MM.1S (cell line): ENCODE results near the gene TCL1B.

ENCODE experiments used
- DNase-seq: peaks from one replicate; pipeline ENCODE4 v3.0.0-alpha.2; 2015
- H2AFZ ChIP-seq: fragments of 300-600 bp; sonication (generic); 2 replicates; pipeline ENCODE4 v1.6.0; 2016; ENCODE audit warnings: antibody characterized with exemption, low read length
- H3F3A ChIP-seq: fragments of 300-600 bp; sonication (generic); 2 replicates; pipeline ENCODE4 v1.6.1; 2016; ENCODE audit warnings: mild to moderate bottlenecking, antibody characterized with exemption, low read length, moderate library complexity, mixed read lengths; ENCODE audit not compliant: insufficient read depth
- H3K27ac ChIP-seq: fragments of 300-600 bp; sonication (generic); 2 replicates; pipeline ENCODE4 v1.5.1; 2016; ENCODE audit warnings: mild to moderate bottlenecking, low read length
- H3K27me3 ChIP-seq: fragments of 300-600 bp; sonication (generic); replicated peaks from 2 replicates; pipeline ENCODE4 v1.6.0; 2016; ENCODE audit warnings: low read length; ENCODE audit not compliant: insufficient read depth
- H3K36me3 ChIP-seq: fragments of 300-600 bp; sonication (generic); replicated peaks from 2 replicates; pipeline ENCODE4 v1.6.1; 2016; ENCODE audit warnings: mild to moderate bottlenecking, low read length, mixed read lengths; ENCODE audit not compliant: insufficient read depth
- H3K4me1 ChIP-seq: fragments of 300-600 bp; sonication (generic); 2 replicates; pipeline ENCODE4 v1.6.1; 2016; ENCODE audit warnings: low read length, mixed read lengths
- H3K4me2 ChIP-seq: fragments of 300-600 bp; sonication (generic); 2 replicates; pipeline ENCODE4 v1.6.0; 2016; ENCODE audit warnings: low read depth, low read length
- H3K4me3 ChIP-seq: fragments of 300-600 bp; sonication (generic); 2 replicates; pipeline ENCODE4 v1.5.1; 2016; ENCODE audit warnings: low read length, mixed read lengths
- H3K79me2 ChIP-seq: fragments of 300-600 bp; sonication (generic); 2 replicates; pipeline ENCODE4 v1.6.1; 2016; ENCODE audit warnings: mixed run types, low read length, mixed read lengths
- H3K9ac ChIP-seq: fragments of 300-600 bp; sonication (generic); 2 replicates; pipeline ENCODE4 v1.6.1; 2016; ENCODE audit warnings: low read length, mixed read lengths
- H3K9me2 ChIP-seq: fragments of 300-600 bp; sonication (generic); replicated peaks from 2 replicates; pipeline ENCODE4 v1.6.1; 2016; ENCODE audit warnings: mild to moderate bottlenecking, low read length, mixed read lengths; ENCODE audit not compliant: insufficient read depth
- H3K9me3 ChIP-seq: fragments of 300-600 bp; sonication (generic); replicated peaks from 2 replicates; pipeline ENCODE4 v1.6.1; 2016; ENCODE audit warnings: mild to moderate bottlenecking, low read length, mixed read lengths; ENCODE audit not compliant: insufficient read depth
- H4K20me1 ChIP-seq: fragments of 300-600 bp; sonication (generic); 2 replicates; pipeline ENCODE4 v1.6.1; 2016; ENCODE audit warnings: mild to moderate bottlenecking, low read length, moderate library complexity, mixed read lengths; ENCODE audit not compliant: insufficient read depth
- EZH2 ChIP-seq: fragments of 300-600 bp; sonication (generic); optimal IDR thresholded peaks from 2 replicates; pipeline ENCODE3; 2017; ENCODE audit warnings: low read depth, mild to moderate bottlenecking, antibody characterized with exemption, low read length, mixed read lengths
- EZH2phosphoT487 ChIP-seq: fragments of 300-600 bp; sonication (generic); IDR thresholded peaks from 2 replicates; pipeline ENCODE4 v1.6.1; 2018; ENCODE audit warnings: antibody characterized with exemption, low read length
- TF ChIP-seq, protein P1 (sequence below): fragments of 300-600 bp; sonication (generic); IDR thresholded peaks from 2 replicates; pipeline ENCODE4 v1.5.1; 2016; ENCODE audit warnings: antibody characterized with exemption, low read length, mixed read lengths

TCL1B gene

GRCh38 chr14:95695051-95695450, 8.8 kb downstream of the TCL1B start:
- H3K4me3 ChIP-seq: no peak overlapping the region
- H2AFZ ChIP-seq: no peak overlapping the region
- no peak overlapping the region for H3K9ac ChIP-seq
- H3F3A ChIP-seq: no peaks in the 10 kb centered on the region
- no peaks in the 10 kb centered on the region for H3K9me2 ChIP-seq
- H4K20me1 ChIP-seq: no peaks in the 10 kb centered on the region
- H3K79me2 ChIP-seq: no peaks in the 10 kb centered on the region
- no peaks in the 10 kb centered on the region for H3K27me3 ChIP-seq
- no peak for DNase-seq
- H3K36me3 ChIP-seq: no peaks in the 10 kb centered on the region
- no peaks in the 10 kb centered on the region for H3K9me3 ChIP-seq
- H3K4me1 ChIP-seq: no peaks in the 10 kb centered on the region
- H3K27ac ChIP-seq: no peak overlapping the region
- TF ChIP-seq, protein P1, sequence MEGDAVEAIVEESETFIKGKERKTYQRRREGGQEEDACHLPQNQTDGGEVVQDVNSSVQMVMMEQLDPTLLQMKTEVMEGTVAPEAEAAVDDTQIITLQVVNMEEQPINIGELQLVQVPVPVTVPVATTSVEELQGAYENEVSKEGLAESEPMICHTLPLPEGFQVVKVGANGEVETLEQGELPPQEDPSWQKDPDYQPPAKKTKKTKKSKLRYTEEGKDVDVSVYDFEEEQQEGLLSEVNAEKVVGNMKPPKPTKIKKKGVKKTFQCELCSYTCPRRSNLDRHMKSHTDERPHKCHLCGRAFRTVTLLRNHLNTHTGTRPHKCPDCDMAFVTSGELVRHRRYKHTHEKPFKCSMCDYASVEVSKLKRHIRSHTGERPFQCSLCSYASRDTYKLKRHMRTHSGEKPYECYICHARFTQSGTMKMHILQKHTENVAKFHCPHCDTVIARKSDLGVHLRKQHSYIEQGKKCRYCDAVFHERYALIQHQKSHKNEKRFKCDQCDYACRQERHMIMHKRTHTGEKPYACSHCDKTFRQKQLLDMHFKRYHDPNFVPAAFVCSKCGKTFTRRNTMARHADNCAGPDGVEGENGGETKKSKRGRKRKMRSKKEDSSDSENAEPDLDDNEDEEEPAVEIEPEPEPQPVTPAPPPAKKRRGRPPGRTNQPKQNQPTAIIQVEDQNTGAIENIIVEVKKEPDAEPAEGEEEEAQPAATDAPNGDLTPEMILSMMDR: no peak
- TF ChIP-seq EZH2phosphoT487: no peak
- TF ChIP-seq EZH2: no peak
- no peak overlapping the region for H3K4me2 ChIP-seq

DNA sequence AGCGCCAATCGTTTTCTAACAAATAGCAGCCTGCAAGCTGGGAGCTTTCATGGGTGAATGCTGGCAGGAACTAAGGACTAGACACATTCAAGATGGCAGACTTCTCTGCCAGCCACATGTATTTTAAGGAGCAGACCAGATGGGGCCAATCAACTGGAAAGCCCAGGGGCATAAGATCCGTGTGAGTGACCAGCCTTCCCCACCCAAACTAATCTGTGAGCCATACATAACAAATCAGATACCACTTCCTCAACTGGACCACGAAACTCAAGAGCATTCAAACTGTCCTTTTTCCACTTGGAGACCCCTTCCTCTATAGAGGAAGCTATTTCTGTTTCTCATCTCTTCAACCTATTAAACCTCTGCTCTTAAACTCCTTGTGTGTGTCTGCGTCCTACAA, 9.7 kb downstream of the TCL1B start:
- Histone ChIP-seq H3K27ac (no peak overlapping the region), H3K79me2 (no peaks in the 10 kb centered on the region), H2AFZ (no peak overlapping the region), H3K9ac (no peak overlapping the region), H3K4me1 (no peaks in the 10 kb centered on the region), H3F3A (no peaks in the 10 kb centered on the region), H4K20me1 (no peaks in the 10 kb centered on the region), H3K27me3 (no peaks in the 10 kb centered on the region), H3K9me3 (no peaks in the 10 kb centered on the region), H3K9me2 (no peaks in the 10 kb centered on the region), H3K4me3 (no peak overlapping the region), H3K36me3 (no peaks in the 10 kb centered on the region), H3K4me2 (no peak overlapping the region)
- TF ChIP-seq, protein P1: no peak
- TF ChIP-seq EZH2 (no peak), EZH2phosphoT487 (no peak)
- no peak for DNase-seq

- H3K9me3 ChIP-seq: no peaks in the 10 kb centered on the region
- H3K27ac ChIP-seq: no peak overlapping the region
- H3K27me3 ChIP-seq: no peaks in the 10 kb centered on the region
- H3K79me2 ChIP-seq: no peaks in the 10 kb centered on the region
- no peak overlapping the region for H3K4me2 ChIP-seq
- no peaks in the 10 kb centered on the region for H3K4me1 ChIP-seq
- no peak for DNase-seq
- H3K9me2 ChIP-seq: no peaks in the 10 kb centered on the region
- H3F3A ChIP-seq: no peaks in the 10 kb centered on the region
- TF ChIP-seq EZH2phosphoT487 (no peak), EZH2 (no peak)
- TF ChIP-seq, protein P1: no peak
- no peaks in the 10 kb centered on the region for H3K36me3 ChIP-seq
- no peak overlapping the region for H2AFZ ChIP-seq
- H4K20me1 ChIP-seq: no peaks in the 10 kb centered on the region
- H3K4me3 ChIP-seq: no peak overlapping the region
- no peak overlapping the region for H3K9ac ChIP-seq
These were observed 10.5 kb downstream of the TCL1B start for GRCh38 chr14:95696741-95697140.

DNA sequence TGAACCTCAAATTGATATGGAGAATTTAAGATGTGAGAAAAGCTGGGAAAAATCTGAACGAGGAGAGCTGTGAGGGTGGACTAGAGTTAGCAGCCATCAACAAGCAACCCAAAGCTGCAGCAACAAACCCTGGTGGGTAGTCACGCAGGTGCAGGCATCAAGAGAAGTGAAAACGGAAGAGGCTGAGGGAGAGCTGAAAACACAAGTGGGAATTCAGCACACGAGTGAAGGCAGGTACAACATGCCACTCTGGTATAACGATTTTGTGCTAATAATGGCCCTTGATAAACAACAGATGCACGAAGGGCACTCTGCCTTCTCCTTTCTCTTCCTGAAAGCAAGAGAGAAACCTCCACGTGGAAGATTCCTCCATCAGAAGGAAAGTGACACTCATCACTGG, 11.5 kb downstream of the TCL1B start:
- TF ChIP-seq EZH2: no peak
- Histone ChIP-seq H2AFZ (no peak overlapping the region), H3K9ac (no peak overlapping the region), H4K20me1 (no peaks in the 10 kb centered on the region), H3K4me3 (no peak overlapping the region), H3K36me3 (no peaks in the 10 kb centered on the region), H3K4me1 (no peaks in the 10 kb centered on the region), H3K27ac (no peak overlapping the region), H3K4me2 (no peak overlapping the region), H3K79me2 (no peaks in the 10 kb centered on the region), H3F3A (no peaks in the 10 kb centered on the region), H3K27me3 (no peaks in the 10 kb centered on the region), H3K9me3 (no peaks in the 10 kb centered on the region), H3K9me2 (no peaks in the 10 kb centered on the region)
- DNase-seq: no peak
